ENCODE data around the gene CARD18. TPM values are rescaled to one million over a fixed set of nuclear protein-coding genes. Genes with fewer than 3 reads are reported as not detected.

Gene CARD18, protein sequence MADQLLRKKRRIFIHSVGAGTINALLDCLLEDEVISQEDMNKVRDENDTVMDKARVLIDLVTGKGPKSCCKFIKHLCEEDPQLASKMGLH
- total RNA-seq (2021; ENCODE audit: unreplicated experiment): 8.1 TPM
- 2.6 TPM for polyA plus RNA-seq (2012; ENCODE audit: insufficient read length)
- percentile 91 among the genes with signal in this experiment for Bru-seq, nascent RNA
- percentile 95 among the genes with signal in this experiment for BruChase-seq, experiment 1, labeled RNA remaining after a 2-hour chase
- percentile 80 among the genes with signal in this experiment for BruChase-seq, experiment 2, labeled RNA remaining after a 6-hour chase
- long read RNA-seq, partial matches to known transcripts: 1 of 20 reads
- long read RNA-seq, other reads (novel, unspliced or antisense): 19 of 20 reads

- H3K4me3 ChIP-seq (ENCODE audit: low read depth in 2 of 2, low read length in 2 of 2): no peak within 1 kb of the TSS
- no TSS peak for BruUV-seq (replicated peaks)
- POLR2A ChIA-PET: no interaction called here
- no peak within 1 kb of the TSS for H3K27ac ChIP-seq (ENCODE audit: low read length)
- no peak for DNase-seq (ENCODE audit: low read depth, low spot score)
- intact Hi-C loops (cut with micrococcal nuclease; ENCODE audit: unreplicated experiment) (no loop called here), in situ Hi-C loops (cut with HindIII; ENCODE audit: low pct_unique_long_range_greater_than_20kb, low sequenced_read_pairs) (no loop called here)
- H3K9me3 ChIP-seq (ENCODE audit: control insufficient read depth, insufficient read depth, low read depth, low read length): no peaks in the 10 kb centered on the region
- H3K36me3 ChIP-seq (ENCODE audit: control insufficient read depth, insufficient read depth, low read length): no peaks in the 10 kb centered on the region
- H3K27me3 ChIP-seq (ENCODE audit: control insufficient read depth, insufficient read depth, low read length): no peaks in the 10 kb centered on the region
- ATAC-seq: no peak
- CTCF ChIA-PET: no interaction called here
- no peaks in the 10 kb centered on the region for H3K4me1 ChIP-seq (ENCODE audit: control insufficient read depth, insufficient read depth, low read length)
- TF ChIP-seq CTCF (IDR thresholded peaks at IDR 0.05) (no peak), TCF7L2 (IDR thresholded peaks at IDR 0.05; ENCODE audit: low read depth, low read length) (no peak), REST (IDR thresholded peaks at IDR 0.05; ENCODE audit: insufficient read depth in 1 of 2, low read depth in 2 of 2, low read length in 1 of 2) (no peak), SIN3A (IDR thresholded peaks at IDR 0.05; ENCODE audit: borderline replicate concordance, insufficient read depth, low read depth, low read length) (no peak), POLR2AphosphoS5 (IDR thresholded peaks at IDR 0.05; ENCODE audit: low read depth, low read length) (no peak)
Measured at GRCh38 chr11:105139669-105140068, at the start of gene CARD18. Gene CARD18 (minus strand): TSS chr11:105139769. CDS start chr11:105139726, 43 bp downstream.

- Histone ChIP-seq H3K4me3 (ENCODE audit: low read depth in 2 of 2, low read length in 2 of 2) (no peak overlapping the region), H3K27me3 (ENCODE audit: control insufficient read depth, insufficient read depth, low read length) (no peaks in the 10 kb centered on the region), H3K4me1 (ENCODE audit: control insufficient read depth, insufficient read depth, low read length) (no peaks in the 10 kb centered on the region), H3K27ac (ENCODE audit: low read length) (no peak overlapping the region), H3K36me3 (ENCODE audit: control insufficient read depth, insufficient read depth, low read length) (no peaks in the 10 kb centered on the region), H3K9me3 (ENCODE audit: control insufficient read depth, insufficient read depth, low read depth, low read length) (no peaks in the 10 kb centered on the region)
- no TSS peak for BruUV-seq (replicated peaks)
- intact Hi-C loops (cut with micrococcal nuclease; ENCODE audit: unreplicated experiment): no loop called here
- ChIA-PET CTCF (no interaction called here), POLR2A (no interaction called here)
- in situ Hi-C loops (cut with HindIII; ENCODE audit: low pct_unique_long_range_greater_than_20kb, low sequenced_read_pairs): no loop called here
- ATAC-seq (no peak), DNase-seq (ENCODE audit: low read depth, low spot score) (no peak)
- TF ChIP-seq POLR2AphosphoS5 (IDR thresholded peaks at IDR 0.05; ENCODE audit: low read depth, low read length) (no peak), SIN3A (IDR thresholded peaks at IDR 0.05; ENCODE audit: borderline replicate concordance, insufficient read depth, low read depth, low read length) (no peak), TCF7L2 (IDR thresholded peaks at IDR 0.05; ENCODE audit: low read depth, low read length) (no peak)
Measured at GRCh38 chr11:105183987-105184386, 44.4 kb upstream of the CARD18 start.

GRCh38 chr11:105183426-105183825 lies 43.9 kb upstream of the CARD18 start:
- Histone ChIP-seq H3K9me3 (ENCODE audit: control insufficient read depth, insufficient read depth, low read depth, low read length) (no peaks in the 10 kb centered on the region), H3K4me3 (ENCODE audit: low read depth in 2 of 2, low read length in 2 of 2) (no peak overlapping the region), H3K27me3 (ENCODE audit: control insufficient read depth, insufficient read depth, low read length) (no peaks in the 10 kb centered on the region), H3K36me3 (ENCODE audit: control insufficient read depth, insufficient read depth, low read length) (no peaks in the 10 kb centered on the region), H3K4me1 (ENCODE audit: control insufficient read depth, insufficient read depth, low read length) (no peaks in the 10 kb centered on the region), H3K27ac (ENCODE audit: low read length) (no peak overlapping the region)
- DNase-seq (ENCODE audit: low read depth, low spot score): no peak
- ATAC-seq: no peak
- intact Hi-C loops (cut with micrococcal nuclease; ENCODE audit: unreplicated experiment): no loop called here
- BruUV-seq (replicated peaks): no TSS peak
- ChIA-PET POLR2A (no interaction called here), CTCF (no interaction called here)
- in situ Hi-C loops (cut with HindIII; ENCODE audit: low pct_unique_long_range_greater_than_20kb, low sequenced_read_pairs): no loop called here
- no peak for TF ChIP-seq TCF7L2 (IDR thresholded peaks at IDR 0.05; ENCODE audit: low read depth, low read length)
- no peak for TF ChIP-seq REST (IDR thresholded peaks at IDR 0.05; ENCODE audit: insufficient read depth in 1 of 2, low read depth in 2 of 2, low read length in 1 of 2)
- TF ChIP-seq SIN3A (IDR thresholded peaks at IDR 0.05; ENCODE audit: borderline replicate concordance, insufficient read depth, low read depth, low read length): no peak
- TF ChIP-seq CTCF (IDR thresholded peaks at IDR 0.05): no peak

Measured in Panc1 (cell line).